Lower lobe of right lung (tissue), 2 donors: ENCODE measurements around the gene LDLRAD4. TPM values are rescaled to one million over a fixed set of nuclear protein-coding genes. Genes with fewer than 3 reads are reported as not detected.

Experiments used
- ATAC-seq, 2 donors: fragments of 200-7000 bp; cut with Tn5 transposase; one replicate each; pipeline ENCODE4 v1.9.1; 2020 to 2022; ENCODE audit warnings: mild to moderate bottlenecking in 2 of 2, moderate library complexity in 2 of 2
- DNase-seq: peaks from one replicate; pipeline ENCODE4 v3.0.0-alpha.2; 2020
- H3K27ac ChIP-seq: fragments of 200-600 bp; one replicate; pipeline ENCODE4 v1.8.0; 2022
- H3K27me3 ChIP-seq: fragments of 200-600 bp; one replicate; pipeline ENCODE4 v1.8.0; 2022; ENCODE audit warnings: low read depth
- H3K36me3 ChIP-seq: fragments of 200-600 bp; one replicate; pipeline ENCODE4 v1.8.0; 2022; ENCODE audit warnings: mild to moderate bottlenecking
- H3K4me1 ChIP-seq: fragments of 200-600 bp; one replicate; pipeline ENCODE4 v1.8.0; 2022
- H3K4me3 ChIP-seq: fragments of 200-600 bp; one replicate; pipeline ENCODE4 v1.8.0; 2022; ENCODE audit warnings: mild to moderate bottlenecking
- H3K9me3 ChIP-seq: fragments of 200-600 bp; one replicate; pipeline ENCODE4 v1.8.0; 2022
- intact Hi-C: fragments of 100-400 bp; cut with DNase I; formaldehyde crosslinking; loops from one replicate; pipeline ENCODE4 v1.11.0; 2022
- total RNA-seq: library from RNA; stranded (reverse); fragmentation: NEBNext Ultra II Directional; extraction: Animal tissue kit (Norgen Biotek cat#: 25700); gene quantifications from one replicate; pipeline ENCODE4 v1.2.1, GENCODE V29; 2021
- TF ChIP-seq, protein P1 (sequence below): fragments of 200-600 bp; IDR thresholded peaks from one replicate; pipeline ENCODE4 v1.8.0; 2022; ENCODE audit warnings: antibody characterized with exemption, mild to moderate bottlenecking
- donor health status: DM: no; HTN: yes; CAD: no; lungs with severe emphysema.

LDLRAD4 gene
- total RNA-seq, 1 donor from 2014 or later, result 24.6 TPM

DNA sequence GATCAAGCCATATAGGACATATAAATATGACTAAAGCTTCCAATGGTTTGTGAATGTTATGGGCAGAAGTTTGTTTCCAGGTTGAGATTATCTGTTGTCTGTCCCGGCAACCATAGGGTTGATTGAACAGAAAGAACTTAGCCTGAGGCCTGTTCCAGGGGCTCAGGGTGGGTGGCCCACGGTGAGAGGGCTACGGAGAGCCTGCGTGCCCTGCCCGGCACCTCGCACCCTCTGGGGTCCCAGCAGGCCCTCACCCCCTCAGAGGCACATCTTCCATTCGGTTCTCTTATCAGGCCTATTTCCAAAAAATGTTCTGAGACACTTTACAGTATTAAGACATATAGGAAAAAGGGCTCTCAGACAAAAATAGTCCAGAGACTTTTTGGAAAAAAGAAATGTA lies 40.4 kb upstream of the LDLRAD4 start:
- Histone ChIP-seq H3K36me3 (no peaks in the 10 kb centered on the region), H3K27me3 (no peaks in the 10 kb centered on the region), H3K4me1 (no peaks in the 10 kb centered on the region), H3K4me3 (no peak overlapping the region), H3K9me3 (no peaks in the 10 kb centered on the region), H3K27ac (no peak overlapping the region)
- intact Hi-C loops, result no loop called here
- TF ChIP-seq, protein P1, sequence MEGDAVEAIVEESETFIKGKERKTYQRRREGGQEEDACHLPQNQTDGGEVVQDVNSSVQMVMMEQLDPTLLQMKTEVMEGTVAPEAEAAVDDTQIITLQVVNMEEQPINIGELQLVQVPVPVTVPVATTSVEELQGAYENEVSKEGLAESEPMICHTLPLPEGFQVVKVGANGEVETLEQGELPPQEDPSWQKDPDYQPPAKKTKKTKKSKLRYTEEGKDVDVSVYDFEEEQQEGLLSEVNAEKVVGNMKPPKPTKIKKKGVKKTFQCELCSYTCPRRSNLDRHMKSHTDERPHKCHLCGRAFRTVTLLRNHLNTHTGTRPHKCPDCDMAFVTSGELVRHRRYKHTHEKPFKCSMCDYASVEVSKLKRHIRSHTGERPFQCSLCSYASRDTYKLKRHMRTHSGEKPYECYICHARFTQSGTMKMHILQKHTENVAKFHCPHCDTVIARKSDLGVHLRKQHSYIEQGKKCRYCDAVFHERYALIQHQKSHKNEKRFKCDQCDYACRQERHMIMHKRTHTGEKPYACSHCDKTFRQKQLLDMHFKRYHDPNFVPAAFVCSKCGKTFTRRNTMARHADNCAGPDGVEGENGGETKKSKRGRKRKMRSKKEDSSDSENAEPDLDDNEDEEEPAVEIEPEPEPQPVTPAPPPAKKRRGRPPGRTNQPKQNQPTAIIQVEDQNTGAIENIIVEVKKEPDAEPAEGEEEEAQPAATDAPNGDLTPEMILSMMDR, result no peak
- DNase-seq (no peak), ATAC-seq (no peak)

DNA sequence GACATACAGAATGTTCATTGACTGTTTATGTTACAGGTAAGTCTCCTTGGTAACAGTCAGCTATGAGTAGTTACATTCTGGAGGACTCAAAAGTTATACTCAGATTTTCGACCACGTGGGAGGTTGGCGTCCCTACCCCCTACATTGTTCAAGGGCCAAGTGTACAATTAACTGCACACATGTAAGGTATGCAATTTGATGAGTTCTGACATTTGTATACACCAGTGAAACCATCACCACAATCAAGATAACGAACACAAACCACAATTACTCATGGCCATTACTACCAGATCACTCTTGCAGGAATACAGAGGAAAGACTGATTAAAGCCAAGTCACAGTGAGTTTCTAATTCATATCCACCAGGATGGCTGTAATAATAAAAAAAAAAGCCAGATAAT lies 39.6 kb upstream of the LDLRAD4 start:
- Histone ChIP-seq H3K27ac (no peak overlapping the region), H3K27me3 (no peaks in the 10 kb centered on the region), H3K4me1 (no peaks in the 10 kb centered on the region), H3K4me3 (no peak overlapping the region), H3K9me3 (no peaks in the 10 kb centered on the region), H3K36me3 (no peaks in the 10 kb centered on the region)
- TF ChIP-seq, protein P1, result no peak
- intact Hi-C loops, result no loop called here
- ATAC-seq (no peak), DNase-seq (no peak)

DNA sequence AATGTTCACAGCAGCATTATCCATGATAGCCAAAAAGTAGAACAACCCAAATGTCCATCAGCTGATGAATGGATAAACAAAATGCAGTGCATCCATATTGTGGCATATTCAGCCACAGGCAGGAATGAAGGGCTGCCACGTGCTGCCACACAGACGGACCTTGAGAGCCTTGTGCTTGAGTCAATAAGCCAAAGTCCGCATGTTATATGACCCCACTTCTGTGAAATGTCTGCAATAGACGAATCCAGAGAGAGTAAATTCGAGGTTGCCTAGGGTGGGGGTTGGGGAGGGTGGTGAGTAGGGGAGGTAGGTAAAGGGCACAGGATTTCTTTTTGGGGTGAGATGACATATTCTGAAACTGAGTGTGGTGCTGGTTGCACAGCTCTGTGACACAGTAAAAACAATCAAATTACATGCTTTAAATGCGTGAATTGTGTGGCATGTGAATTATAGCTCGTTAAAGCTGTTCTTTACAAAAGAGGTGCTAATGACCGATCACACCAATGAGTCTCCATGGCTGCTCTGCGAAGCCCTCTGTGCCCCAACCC lies 38.9 kb upstream of the LDLRAD4 start:
- Histone ChIP-seq H3K27me3 (no peaks in the 10 kb centered on the region), H3K9me3 (no peaks in the 10 kb centered on the region), H3K4me1 (no peaks in the 10 kb centered on the region), H3K36me3 (no peaks in the 10 kb centered on the region), H3K4me3 (no peak overlapping the region), H3K27ac (no peak overlapping the region)
- intact Hi-C loops, result no loop called here
- DNase-seq (no peak), ATAC-seq (no peak)
- TF ChIP-seq, protein P1, result no peak

DNA sequence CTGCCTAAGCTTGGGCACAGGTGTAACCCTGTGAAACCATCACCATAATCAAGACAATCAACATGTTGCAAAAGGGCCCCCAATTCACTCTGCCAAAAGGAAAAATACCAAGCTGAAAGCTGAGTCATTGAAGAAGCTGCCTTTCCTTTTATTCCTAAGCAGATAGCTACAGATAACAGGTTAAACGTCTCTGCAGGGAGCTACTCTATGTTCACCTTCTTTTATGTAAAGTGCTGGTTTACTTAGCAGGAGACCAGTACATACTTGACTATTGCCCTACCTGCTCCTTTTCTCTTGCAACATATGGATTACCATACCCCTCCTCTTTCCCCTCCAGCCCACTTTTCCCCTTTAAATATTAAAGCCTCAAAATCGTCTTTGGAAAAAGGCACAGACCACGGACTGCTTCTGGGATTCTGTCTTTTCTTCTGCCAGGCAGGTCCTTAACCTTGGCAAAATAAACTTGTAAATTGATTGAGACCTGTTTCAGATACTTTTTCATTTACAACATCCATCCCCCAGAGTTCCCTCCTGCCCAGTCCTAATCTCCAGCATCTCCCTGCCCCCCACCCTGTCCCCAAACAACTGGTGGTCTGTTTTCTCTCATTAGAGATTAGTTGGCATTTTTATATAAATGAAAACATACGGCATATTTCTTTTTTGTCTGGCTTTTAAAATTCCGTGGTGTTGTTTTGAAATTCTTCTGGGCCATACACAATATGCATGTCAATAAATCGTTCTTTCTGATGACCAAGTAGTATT lies 37.8 kb upstream of the LDLRAD4 start:
- Histone ChIP-seq H3K27me3 (no peaks in the 10 kb centered on the region), H3K4me3 (no peak overlapping the region), H3K4me1 (no peaks in the 10 kb centered on the region), H3K36me3 (no peaks in the 10 kb centered on the region), H3K27ac (no peak overlapping the region), H3K9me3 (no peaks in the 10 kb centered on the region)
- TF ChIP-seq, protein P1, result no peak
- no peak for DNase-seq
- no peak for ATAC-seq
- intact Hi-C loops, result no loop called here

DNA sequence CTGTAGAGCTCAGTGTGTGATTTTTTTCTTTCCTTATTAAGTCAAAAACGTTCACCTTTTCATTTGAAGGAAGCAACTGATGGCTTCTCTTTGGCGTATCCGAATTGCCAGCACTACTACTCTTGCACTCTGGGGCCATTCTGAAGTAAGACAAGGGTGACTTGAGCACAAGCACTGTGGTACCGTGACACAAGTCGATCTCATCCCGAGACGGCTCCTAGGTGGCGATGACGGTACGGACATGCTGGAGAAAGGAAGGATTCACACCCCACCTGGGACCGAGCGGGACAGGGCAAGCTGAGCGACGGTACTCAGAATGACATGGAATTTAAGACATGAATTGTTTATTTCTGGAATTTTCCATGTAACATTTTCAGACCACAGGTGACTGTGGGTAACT lies 36.8 kb upstream of the LDLRAD4 start:
- DNase-seq, result no peak

More for the DNA sequence above, 36.8 kb upstream of the LDLRAD4 start:
- Histone ChIP-seq H3K36me3 (no peaks in the 10 kb centered on the region), H3K4me1 (no peaks in the 10 kb centered on the region), H3K27me3 (no peaks in the 10 kb centered on the region), H3K27ac (no peak overlapping the region), H3K9me3 (no peaks in the 10 kb centered on the region), H3K4me3 (no peak overlapping the region)
- TF ChIP-seq, protein P1, result no peak
- intact Hi-C loops, result no loop called here
- ATAC-seq, result no peak
